Activated naive CD8-positive, alpha-beta T cell treated with anti-CD3 and anti-CD28 coated beads, Interleukin-2, amount 50 U/mL, for 16 hours (primary cell): ENCODE measurements around the gene ROBO1.

Experiments
- DNase-seq: peaks from one replicate; pipeline ENCODE4 v3.0.0-alpha.2; 2020; ENCODE audit warnings: low read depth, low spot score

ROBO1 gene

GRCh38 chr3:78985981-78986380 lies 781.8 kb downstream of the ROBO1 start:
- DNase-seq, result no peak

- DNase-seq, result no peak
Measured at GRCh38 chr3:78979028-78979427, 788.8 kb downstream of the ROBO1 start.

- DNase-seq, result no peak
Measured at GRCh38 chr3:78978037-78978436, 789.8 kb downstream of the ROBO1 start.

GRCh38 chr3:78977073-78977472 lies 790.7 kb downstream of the ROBO1 start:
- DNase-seq, result no peak

GRCh38 chr3:78976200-78976599 lies 791.6 kb downstream of the ROBO1 start:
- no peak for DNase-seq

- DNase-seq, result no peak
Measured at GRCh38 chr3:78974181-78974790, 793.5 kb downstream of the ROBO1 start.

GRCh38 chr3:78972617-78973301 lies 795.0 kb downstream of the ROBO1 start:
- DNase-seq, result no peak

- no peak for DNase-seq
Measured at GRCh38 chr3:78970656-78971055, 797.1 kb downstream of the ROBO1 start.

- no peak for DNase-seq
Measured at GRCh38 chr3:78969483-78969882, 798.3 kb downstream of the ROBO1 start.

- no peak for DNase-seq
Measured at GRCh38 chr3:78967061-78967460, 800.7 kb downstream of the ROBO1 start.

GRCh38 chr3:78963771-78964170 lies 804.0 kb downstream of the ROBO1 start:
- DNase-seq, result no peak

- DNase-seq, result no peak
Measured at GRCh38 chr3:78957456-78957855, 810.3 kb downstream of the ROBO1 start.

GRCh38 chr3:78951342-78951945 lies 816.4 kb downstream of the ROBO1 start:
- DNase-seq, result no peak

- DNase-seq, result no peak
Measured at GRCh38 chr3:78941587-78941986, 826.2 kb downstream of the ROBO1 start.

- no peak for DNase-seq
Measured at GRCh38 chr3:78940626-78941025, 827.2 kb downstream of the ROBO1 start.

GRCh38 chr3:78940128-78940527 lies 827.7 kb downstream of the ROBO1 start:
- no peak for DNase-seq

GRCh38 chr3:78937475-78937874 lies 830.3 kb downstream of the ROBO1 start:
- no peak for DNase-seq

GRCh38 chr3:78927759-78928158 lies 840.0 kb downstream of the ROBO1 start:
- no peak for DNase-seq

- DNase-seq, result no peak
Measured at GRCh38 chr3:78926523-78926922, 841.3 kb downstream of the ROBO1 start.

GRCh38 chr3:78924711-78925110 lies 843.1 kb downstream of the ROBO1 start:
- DNase-seq, result no peak

GRCh38 chr3:78919021-78919755 lies 848.6 kb downstream of the ROBO1 start:
- no peak for DNase-seq

GRCh38 chr3:78918361-78919020 lies 849.3 kb downstream of the ROBO1 start:
- no peak for DNase-seq
